Smooth muscle cell (in vitro differentiated cells): ENCODE measurements around the gene SORCS3. TPM values are rescaled to one million over a fixed set of nuclear protein-coding genes. Genes with fewer than 3 reads are reported as not detected.

ENCODE experiments used
- DNase-seq: peaks from one replicate; lab custom pipeline; 2025; ENCODE audit not compliant: unreplicated experiment; lab: John Stamatoyannopoulos, UW
- H2AFZ ChIP-seq: fragments of 200-600 bp; sonication (generic); 2 replicates; pipeline ENCODE4 v1.6.0; 2016; ENCODE audit warnings: antibody characterized with exemption, low read depth, mild to moderate bottlenecking
- H3F3A ChIP-seq: fragments of 200-600 bp; sonication (generic); 2 replicates; pipeline ENCODE4 v1.6.0; 2017; ENCODE audit warnings: antibody characterized with exemption, low read depth
- H3K27ac ChIP-seq: fragments of 200-600 bp; sonication (generic); 2 replicates; pipeline ENCODE4 v1.5.1; 2016; ENCODE audit warnings: low read depth, mild to moderate bottlenecking
- H3K27me3 ChIP-seq: fragments of 200-600 bp; sonication (generic); 2 replicates; pipeline ENCODE4 v1.6.1; 2016; ENCODE audit warnings: low read depth, mild to moderate bottlenecking
- H3K36me3 ChIP-seq: fragments of 200-600 bp; sonication (generic); 2 replicates; pipeline ENCODE4 v1.5.1; 2016; ENCODE audit warnings: low read depth
- H3K4me1 ChIP-seq: fragments of 200-600 bp; sonication (generic); 2 replicates; pipeline ENCODE4 v1.5.1; 2016; ENCODE audit warnings: low read depth
- H3K4me2 ChIP-seq: fragments of 200-600 bp; sonication (generic); 2 replicates; pipeline ENCODE4 v1.6.0; 2016; ENCODE audit warnings: mild to moderate bottlenecking
- H3K4me3 ChIP-seq: fragments of 200-600 bp; sonication (generic); 2 replicates; pipeline ENCODE4 v1.5.1; 2016; ENCODE audit warnings: mild to moderate bottlenecking
- H3K79me2 ChIP-seq: fragments of 200-600 bp; sonication (generic); 2 replicates; pipeline ENCODE4 v1.6.0; 2016; ENCODE audit warnings: low read depth, mild to moderate bottlenecking
- H3K9ac ChIP-seq: fragments of 200-600 bp; sonication (generic); 2 replicates; pipeline ENCODE4 v1.6.0; 2016; ENCODE audit warnings: low read depth
- H3K9me3 ChIP-seq: fragments of 200-600 bp; sonication (generic); replicated peaks from 2 replicates; pipeline ENCODE4 v1.5.1; 2016; ENCODE audit warnings: low read depth
- H4K20me1 ChIP-seq: fragments of 200-600 bp; sonication (generic); 2 replicates; pipeline ENCODE4 v1.6.0; 2016; ENCODE audit warnings: low read depth
- CTCF ChIP-seq: fragments of 200-600 bp; sonication (generic); IDR thresholded peaks from 2 replicates; pipeline ENCODE4 v1.5.1; 2017; ENCODE audit warnings: borderline replicate concordance, mild to moderate bottlenecking, antibody characterized with exemption; ENCODE audit not compliant: insufficient read depth, poor library complexity, severe bottlenecking
- WGBS: methylation state at CpG from one replicate; pipeline ENCODE4 v1.1.7; 2016; ENCODE audit warnings: low lambda C conversion rate; 5-methylcytosine and 5-hydroxymethylcytosine counted together
- polyA plus RNA-seq: library from polyadenylated mRNA; unstranded; fragments of >200 nt; fragmentation: Nextera tagmentation; extraction: Ambion mirVana; gene quantifications from 2 replicates; pipeline ENCODE4 v1.2.1, GENCODE V29; 2016
- total RNA-seq: library from RNA; depleted of rRNA; stranded (reverse); fragments of >200 nt; gene quantifications from 2 replicates; pipeline ENCODE4 v1.2.3, GENCODE V29; 2014

SORCS3 gene
- total and polyA plus RNA-seq, 2 experiments from 2014 or later = not detected

GRCh38 chr10:104913390-104913789, 272.3 kb downstream of the SORCS3 start:
- H3K79me2 ChIP-seq = no peaks in the 10 kb centered on the region
- no peak for TF ChIP-seq CTCF
- H3K4me2 ChIP-seq = no peak overlapping the region
- WGBS = 70% methylated on average over 2 of the region's 2 CpGs
- H3F3A ChIP-seq = no peaks in the 10 kb centered on the region
- H3K4me1 ChIP-seq = peaks cover 2% of the 10 kb centered on the region
- H3K9me3 ChIP-seq = no peaks in the 10 kb centered on the region
- H3K27ac ChIP-seq = no peak overlapping the region
- H3K27me3 ChIP-seq = peaks cover 40% of the 10 kb centered on the region
- no peaks in the 10 kb centered on the region for H3K36me3 ChIP-seq
- H4K20me1 ChIP-seq = no peaks in the 10 kb centered on the region
- H2AFZ ChIP-seq = no peak overlapping the region
- no peak for DNase-seq
- H3K9ac ChIP-seq = no peak overlapping the region
- no peak overlapping the region for H3K4me3 ChIP-seq

- Histone ChIP-seq H4K20me1 (no peaks in the 10 kb centered on the region), H3K27ac (no peak overlapping the region), H3K4me1 (no peaks in the 10 kb centered on the region), H3K9me3 (no peaks in the 10 kb centered on the region), H3K4me2 (no peak overlapping the region), H3K27me3 (peaks cover 17% of the 10 kb centered on the region), H3K9ac (no peak overlapping the region), H3K4me3 (no peak overlapping the region), H2AFZ (no peak overlapping the region), H3F3A (no peaks in the 10 kb centered on the region), H3K79me2 (no peaks in the 10 kb centered on the region), H3K36me3 (no peaks in the 10 kb centered on the region)
- 86% methylated on average over 2 of the region's 2 CpGs for WGBS
- no peak for TF ChIP-seq CTCF
- DNase-seq = no peak
Observed at GRCh38 chr10:104920476-104920875, 279.4 kb downstream of the SORCS3 start.

GRCh38 chr10:104921763-104922162, 280.7 kb downstream of the SORCS3 start:
- Histone ChIP-seq H3K27ac (no peak overlapping the region), H2AFZ (no peak overlapping the region), H3K9ac (no peak overlapping the region), H3K36me3 (no peaks in the 10 kb centered on the region), H3K9me3 (no peaks in the 10 kb centered on the region), H3K27me3 (peaks cover 21% of the 10 kb centered on the region), H3K4me3 (no peak overlapping the region), H3F3A (no peaks in the 10 kb centered on the region), H4K20me1 (no peaks in the 10 kb centered on the region), H3K4me2 (no peak overlapping the region), H3K79me2 (no peaks in the 10 kb centered on the region), H3K4me1 (no peaks in the 10 kb centered on the region)
- TF ChIP-seq CTCF = no peak
- no peak for DNase-seq
- 89% methylated on average over 5 of the region's 5 CpGs for WGBS

- H3K27ac ChIP-seq = no peak overlapping the region
- H3F3A ChIP-seq = no peaks in the 10 kb centered on the region
- H3K4me3 ChIP-seq = no peak overlapping the region
- no peak overlapping the region for H3K9ac ChIP-seq
- peaks cover 24% of the 10 kb centered on the region for H3K27me3 ChIP-seq
- H3K4me1 ChIP-seq = no peaks in the 10 kb centered on the region
- TF ChIP-seq CTCF = no peak
- H3K79me2 ChIP-seq = no peaks in the 10 kb centered on the region
- no peaks in the 10 kb centered on the region for H3K36me3 ChIP-seq
- H3K9me3 ChIP-seq = no peaks in the 10 kb centered on the region
- no peak overlapping the region for H3K4me2 ChIP-seq
- H2AFZ ChIP-seq = no peak overlapping the region
- WGBS = 90% methylated on average over 3 of the region's 3 CpGs
- no peaks in the 10 kb centered on the region for H4K20me1 ChIP-seq
- no peak for DNase-seq
Observed at GRCh38 chr10:104922810-104923209, 281.7 kb downstream of the SORCS3 start.
